HL-60/S4 treated with retinoic acid at 250 ng/mL for 4 days and 3 days (cell line): ENCODE results near the gene SPEF2.

Source experiments
- in situ Hi-C: fragments of 300-500 bp; cut with MboI; formaldehyde crosslinking; loops from 2 replicates; pipeline ENCODE4 v1.7.0; 2022; ENCODE audit warnings: low sequenced_read_pairs

Gene SPEF2

GRCh38 chr5:35617435-35618303 lies at the start of gene SPEF2:
SPEF2 (plus strand) TSS chr5:35617863; CDS start chr5:35617998, 135 bp downstream.
- in situ Hi-C loops, result loop anchor here (25.0 kb wide), 1 partner anchor 530 kb away; no protein-coding TSS in a partner anchor

GRCh38 chr5:35575578-35575977 lies 42.1 kb upstream of the SPEF2 start:
- in situ Hi-C loops, result no loop called here

- in situ Hi-C loops, result no loop called here
Observed at GRCh38 chr5:35587419-35587818, 30.2 kb upstream of the SPEF2 start.

GRCh38 chr5:35593338-35593737 lies 24.3 kb upstream of the SPEF2 start:
- in situ Hi-C loops, result no loop called here

GRCh38 chr5:35598707-35599370 lies 18.8 kb upstream of the SPEF2 start:
- in situ Hi-C loops, result no loop called here

GRCh38 chr5:35600591-35600990 lies 17.1 kb upstream of the SPEF2 start:
- in situ Hi-C loops, result loop anchor here (25.0 kb wide), 1 partner anchor 513 kb away; no protein-coding TSS in a partner anchor

GRCh38 chr5:35608881-35609779 lies 8.5 kb upstream of the SPEF2 start:
- in situ Hi-C loops, result loop anchor here (25.0 kb wide), 1 partner anchor 522 kb away; no protein-coding TSS in a partner anchor

- in situ Hi-C loops, result loop anchor here (25.0 kb wide), 1 partner anchor 530 kb away; no protein-coding TSS in a partner anchor
Observed at GRCh38 chr5:35617060-35617434, 616 bp upstream of the SPEF2 start.

GRCh38 chr5:35618304-35618636 lies 607 bp downstream of the SPEF2 start:
- in situ Hi-C loops, result loop anchor here (25.0 kb wide), 1 partner anchor 531 kb away; no protein-coding TSS in a partner anchor

- in situ Hi-C loops, result loop anchor here (25.0 kb wide), 1 partner anchor 531 kb away; no protein-coding TSS in a partner anchor
Observed at GRCh38 chr5:35618781-35619180, 1.1 kb downstream of the SPEF2 start.

- in situ Hi-C loops, result loop anchor here (25.0 kb wide), 1 partner anchor 536 kb away; no protein-coding TSS in a partner anchor
Observed at GRCh38 chr5:35622974-35623373, 5.3 kb downstream of the SPEF2 start.

GRCh38 chr5:35623991-35624390 lies 6.3 kb downstream of the SPEF2 start:
- in situ Hi-C loops, result loop anchor here (25.0 kb wide), 1 partner anchor 537 kb away; no protein-coding TSS in a partner anchor

GRCh38 chr5:35626108-35626507 lies 8.4 kb downstream of the SPEF2 start:
- in situ Hi-C loops, result no loop called here

GRCh38 chr5:35626553-35626952 lies 8.9 kb downstream of the SPEF2 start:
- in situ Hi-C loops, result no loop called here

- in situ Hi-C loops, result no loop called here
Observed at GRCh38 chr5:35634326-35634725, 16.7 kb downstream of the SPEF2 start.

GRCh38 chr5:35640623-35641022 lies 23.0 kb downstream of the SPEF2 start:
- in situ Hi-C loops, result no loop called here

- in situ Hi-C loops, result no loop called here
Observed at GRCh38 chr5:35644543-35644942, 26.9 kb downstream of the SPEF2 start.

- in situ Hi-C loops, result no loop called here
Observed at GRCh38 chr5:35647128-35647527, 29.5 kb downstream of the SPEF2 start.

GRCh38 chr5:35647712-35648111 lies 30.0 kb downstream of the SPEF2 start:
- in situ Hi-C loops, result no loop called here

GRCh38 chr5:35651002-35651756 lies 33.5 kb downstream of the SPEF2 start:
- in situ Hi-C loops, result loop anchor here (10.0 kb wide), 1 partner anchor 274 kb away; no protein-coding TSS in a partner anchor
